PFSK-1 (cell line): ENCODE data around the gene THBS1.

Experiments used
- FOXP2 ChIP-seq: optimal IDR thresholded peaks from 2 replicates; pipeline ENCODE3; 2011; ENCODE audit warnings: borderline replicate concordance, control low read depth, inconsistent platforms; ENCODE audit not compliant: insufficient read depth; ENCODE audit errors: extremely low read length, extremely low read depth
- POLR2AphosphoS5 ChIP-seq: IDR thresholded peaks from 2 replicates; pipeline ENCODE4 v1.6.1; 2012; ENCODE audit warnings: low read depth, mild to moderate bottlenecking, control low read depth, low read length, moderate library complexity
- REST ChIP-seq, 2 experiments: IDR thresholded peaks; 2 replicates each; pipeline versions ENCODE4 v1.6.1 to v1.8.0; 2011 to 2012; ENCODE audit warnings: low read depth in 2 of 2, low read length in 2 of 2, control low read depth in 1 of 2, inconsistent platforms in 1 of 2, mild to moderate bottlenecking in 1 of 2, moderate library complexity in 1 of 2; ENCODE audit not compliant: insufficient read depth in 1 of 2
- SIN3A ChIP-seq: IDR thresholded peaks from 2 replicates; pipeline ENCODE4 v1.6.1; 2012; ENCODE audit warnings: mild to moderate bottlenecking, low read length, moderate library complexity, borderline replicate concordance; ENCODE audit not compliant: insufficient read depth
- TAF1 ChIP-seq: IDR thresholded peaks from 2 replicates; pipeline ENCODE4 v1.6.1; 2012; ENCODE audit warnings: low read length, control low read depth, borderline replicate concordance; ENCODE audit not compliant: insufficient read depth

The THBS1 gene

DNA sequence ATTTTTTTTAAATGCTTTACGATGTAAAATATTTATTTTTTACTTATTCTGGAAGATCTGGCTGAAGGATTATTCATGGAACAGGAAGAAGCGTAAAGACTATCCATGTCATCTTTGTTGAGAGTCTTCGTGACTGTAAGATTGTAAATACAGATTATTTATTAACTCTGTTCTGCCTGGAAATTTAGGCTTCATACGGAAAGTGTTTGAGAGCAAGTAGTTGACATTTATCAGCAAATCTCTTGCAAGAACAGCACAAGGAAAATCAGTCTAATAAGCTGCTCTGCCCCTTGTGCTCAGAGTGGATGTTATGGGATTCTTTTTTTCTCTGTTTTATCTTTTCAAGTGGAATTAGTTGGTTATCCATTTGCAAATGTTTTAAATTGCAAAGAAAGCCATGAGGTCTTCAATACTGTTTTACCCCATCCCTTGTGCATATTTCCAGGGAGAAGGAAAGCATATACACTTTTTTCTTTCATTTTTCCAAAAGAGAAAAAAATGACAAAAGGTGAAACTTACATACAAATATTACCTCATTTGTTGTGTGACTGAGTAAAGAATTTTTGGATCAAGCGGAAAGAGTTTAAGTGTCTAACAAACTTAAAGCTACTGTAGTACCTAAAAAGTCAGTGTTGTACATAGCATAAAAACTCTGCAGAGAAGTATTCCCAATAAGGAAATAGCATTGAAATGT is 15.6 kb downstream of the THBS1 start:
- TF ChIP-seq POLR2AphosphoS5 (no peak), FOXP2 (no peak), TAF1 (no peak), SIN3A (no peak), REST (IDR thresholded peaks at IDR 0.05; ENCODE audit: insufficient read depth in 1 of 2, low read depth in 2 of 2, low read length in 2 of 2) (no peak)

- TF ChIP-seq SIN3A (no peak), POLR2AphosphoS5 (no peak), FOXP2 (no peak), TAF1 (no peak), REST (IDR thresholded peaks at IDR 0.05; ENCODE audit: insufficient read depth in 1 of 2, low read depth in 2 of 2, low read length in 2 of 2) (no peak)
Measured at GRCh38 chr15:39597336-39597735, 16.5 kb downstream of the THBS1 start.

DNA sequence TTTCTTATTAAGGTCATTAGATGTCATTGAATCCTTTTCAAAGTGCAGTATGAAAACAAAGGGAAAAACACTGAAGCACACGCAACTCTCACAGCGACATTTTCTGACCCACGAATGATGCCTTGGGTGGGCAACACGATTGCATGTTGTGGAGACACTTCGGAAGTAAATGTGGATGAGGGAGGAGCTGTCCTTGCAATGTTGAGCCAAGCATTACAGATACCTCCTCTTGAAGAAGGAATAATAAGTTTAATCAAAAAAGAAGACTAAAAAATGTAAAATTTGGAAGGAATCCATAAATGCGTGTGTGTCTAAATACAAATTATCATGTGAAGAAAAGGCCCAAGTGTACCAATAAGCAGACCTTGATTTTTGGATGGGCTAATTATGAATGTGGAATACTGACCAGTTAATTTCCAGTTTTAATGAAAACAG is 16.9 kb downstream of the THBS1 start:
- TF ChIP-seq REST (IDR thresholded peaks at IDR 0.05; ENCODE audit: insufficient read depth in 1 of 2, low read depth in 2 of 2, low read length in 2 of 2) (no peak), POLR2AphosphoS5 (no peak), FOXP2 (no peak), SIN3A (no peak), TAF1 (no peak)

- no peak for TF ChIP-seq SIN3A
- no peak for TF ChIP-seq POLR2AphosphoS5
- TF ChIP-seq REST (IDR thresholded peaks at IDR 0.05; ENCODE audit: insufficient read depth in 1 of 2, low read depth in 2 of 2, low read length in 2 of 2): no peak
- TF ChIP-seq TAF1: no peak
- no peak for TF ChIP-seq FOXP2
Measured at GRCh38 chr15:39598186-39598850, 17.4 kb downstream of the THBS1 start.
